Kidney epithelial cell (primary cell): Measurements from ENCODE around the gene ESR1. TPM values are rescaled to one million over a fixed set of nuclear protein-coding genes. Genes with fewer than 3 reads are reported as not detected.
"Not testable (repeated sequence)": the region's sequence is repeated elsewhere in the genome, so short reads cannot be mapped to it uniquely, and the experiment has no call there.

Experiments used
- DNase-seq: peaks from one replicate; pipeline ENCODE4 v3.0.0-alpha.2; 2010; ENCODE audit warnings: low read depth
- H3K27me3 ChIP-seq: 2 replicates; pipeline ENCODE4 v1.6.0; 2011; ENCODE audit warnings: low read length; ENCODE audit not compliant: control insufficient read depth, insufficient read depth
- H3K36me3 ChIP-seq: 2 replicates; pipeline ENCODE4 v1.5.1; 2011; ENCODE audit warnings: low read length; ENCODE audit not compliant: control insufficient read depth, insufficient read depth
- H3K4me3 ChIP-seq: 2 replicates; pipeline ENCODE4 v1.5.1; 2011; ENCODE audit warnings: low read depth, mild to moderate bottlenecking, control low read depth, low read length
- total RNA-seq: library from RNA; depleted of rRNA; stranded (reverse); fragments of >200 nt; gene quantifications from 2 replicates; pipeline ENCODE4 v1.2.3, GENCODE V29; 2015
- TF ChIP-seq, protein P1 (sequence below): IDR thresholded peaks from 2 replicates; pipeline ENCODE4 v1.5.1; 2011; ENCODE audit warnings: mild to moderate bottlenecking, moderate library complexity, low read length, control low read depth, inconsistent platforms; ENCODE audit not compliant: insufficient read depth, poor library complexity, severe bottlenecking

Gene ESR1
- total RNA-seq, 1 donor from 2014 or later, result not detected

DNA sequence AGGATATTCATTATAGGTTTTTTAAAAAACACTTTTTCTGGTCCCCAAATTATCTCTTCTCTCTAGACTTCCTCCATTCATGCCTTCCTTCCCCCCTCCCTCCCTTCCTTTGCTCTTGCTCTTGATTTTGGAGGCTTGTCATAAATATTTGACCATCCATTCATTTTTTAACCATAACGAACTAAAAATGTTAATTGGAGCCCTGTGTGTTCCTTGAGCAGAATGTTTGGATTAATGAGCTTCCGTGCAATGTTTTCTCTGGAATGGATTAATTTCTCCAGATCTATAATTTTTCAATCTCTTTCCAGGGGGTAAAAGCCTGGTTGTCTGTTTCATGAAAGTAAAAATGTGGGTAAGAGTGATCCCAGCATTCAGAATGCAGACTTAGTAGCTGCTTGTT lies 155.5 kb downstream of the ESR1 start:
- no peaks in the 10 kb centered on the region for H3K27me3 ChIP-seq
- H3K36me3 ChIP-seq, result no peaks in the 10 kb centered on the region
- TF ChIP-seq, protein P1, sequence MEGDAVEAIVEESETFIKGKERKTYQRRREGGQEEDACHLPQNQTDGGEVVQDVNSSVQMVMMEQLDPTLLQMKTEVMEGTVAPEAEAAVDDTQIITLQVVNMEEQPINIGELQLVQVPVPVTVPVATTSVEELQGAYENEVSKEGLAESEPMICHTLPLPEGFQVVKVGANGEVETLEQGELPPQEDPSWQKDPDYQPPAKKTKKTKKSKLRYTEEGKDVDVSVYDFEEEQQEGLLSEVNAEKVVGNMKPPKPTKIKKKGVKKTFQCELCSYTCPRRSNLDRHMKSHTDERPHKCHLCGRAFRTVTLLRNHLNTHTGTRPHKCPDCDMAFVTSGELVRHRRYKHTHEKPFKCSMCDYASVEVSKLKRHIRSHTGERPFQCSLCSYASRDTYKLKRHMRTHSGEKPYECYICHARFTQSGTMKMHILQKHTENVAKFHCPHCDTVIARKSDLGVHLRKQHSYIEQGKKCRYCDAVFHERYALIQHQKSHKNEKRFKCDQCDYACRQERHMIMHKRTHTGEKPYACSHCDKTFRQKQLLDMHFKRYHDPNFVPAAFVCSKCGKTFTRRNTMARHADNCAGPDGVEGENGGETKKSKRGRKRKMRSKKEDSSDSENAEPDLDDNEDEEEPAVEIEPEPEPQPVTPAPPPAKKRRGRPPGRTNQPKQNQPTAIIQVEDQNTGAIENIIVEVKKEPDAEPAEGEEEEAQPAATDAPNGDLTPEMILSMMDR, result no peak
- no peak overlapping the region for H3K4me3 ChIP-seq
- DNase-seq, result no peak

- not testable (repeated sequence) for H3K27me3 ChIP-seq, H3K4me3 ChIP-seq, H3K36me3 ChIP-seq, DNase-seq
Observed at GRCh38 chr6:151964412-151964811, 156.9 kb downstream of the ESR1 start.

- Histone ChIP-seq H3K36me3 (no peaks in the 10 kb centered on the region), H3K4me3 (no peak overlapping the region), H3K27me3 (no peaks in the 10 kb centered on the region)
- TF ChIP-seq, protein P1, result no peak
- DNase-seq, result no peak
Observed at GRCh38 chr6:151974061-151974617, 166.7 kb downstream of the ESR1 start.

DNA sequence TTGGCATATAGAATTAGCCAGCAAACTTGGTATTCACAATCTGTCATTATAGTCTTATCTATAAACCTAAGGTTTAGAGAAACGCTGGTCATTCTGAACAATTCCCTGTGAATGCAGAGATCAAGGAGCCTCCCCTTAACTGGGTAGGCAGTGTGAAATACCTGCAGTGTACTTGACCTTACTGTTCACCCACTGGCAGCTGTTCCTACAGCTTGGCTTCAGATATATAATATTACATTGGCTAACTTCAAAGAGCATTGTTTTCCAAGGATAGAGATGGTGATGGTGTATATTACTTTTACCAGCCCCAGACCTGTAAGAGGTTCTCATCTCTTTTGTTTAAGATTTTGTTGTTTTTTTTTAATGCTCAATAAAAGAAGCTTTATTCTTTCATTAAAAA lies 168.3 kb downstream of the ESR1 start:
- TF ChIP-seq, protein P1, result no peak
- Histone ChIP-seq H3K27me3 (no peaks in the 10 kb centered on the region), H3K4me3 (no peak overlapping the region), H3K36me3 (no peaks in the 10 kb centered on the region)
- no peak for DNase-seq

- not testable (repeated sequence) for H3K4me3 ChIP-seq, DNase-seq, H3K27me3 ChIP-seq, H3K36me3 ChIP-seq
Observed at GRCh38 chr6:151988199-151988598, 180.7 kb downstream of the ESR1 start.

DNA sequence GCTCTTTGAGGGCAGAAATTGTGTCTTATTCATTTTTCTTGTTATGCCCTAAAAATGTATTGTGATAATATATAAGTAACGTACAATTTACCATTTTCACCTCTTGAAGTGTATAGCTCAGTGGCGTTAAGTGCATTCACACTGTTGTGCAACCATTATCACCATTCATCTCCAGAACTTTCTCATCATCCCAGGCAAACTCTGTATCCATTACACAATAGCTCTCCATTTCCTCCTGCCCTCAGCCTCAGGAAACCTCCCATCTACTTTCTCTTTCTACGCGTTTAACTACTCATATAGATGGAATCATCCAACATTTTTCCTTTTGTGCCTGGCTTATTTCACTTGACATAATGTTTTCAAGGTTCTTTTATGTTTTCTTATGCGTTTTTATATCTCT lies 184.6 kb downstream of the ESR1 start:
- TF ChIP-seq, protein P1, result no peak
- Histone ChIP-seq H3K36me3 (no peaks in the 10 kb centered on the region), H3K27me3 (no peaks in the 10 kb centered on the region), H3K4me3 (no peak overlapping the region)
- no peak for DNase-seq

- Histone ChIP-seq H3K4me3 (no peak overlapping the region), H3K27me3 (no peaks in the 10 kb centered on the region), H3K36me3 (no peaks in the 10 kb centered on the region)
- DNase-seq, result no peak
- TF ChIP-seq, protein P1, result no peak
Observed at GRCh38 chr6:151993364-151993763, 185.9 kb downstream of the ESR1 start.
